IPS-18c (cell line): ENCODE measurements around the gene GNAL.

Experiments
- H3K4me3 ChIP-seq: 2 replicates; pipeline ENCODE4 v1.7.0; 2013; ENCODE audit warnings: low read depth, mild to moderate bottlenecking, low read length, moderate library complexity; ENCODE audit not compliant: insufficient read depth
- H3K9me3 ChIP-seq: one replicate; pipeline ENCODE4 v1.6.1; 2013; ENCODE audit warnings: mild to moderate bottlenecking, low read length, moderate library complexity; ENCODE audit not compliant: control insufficient read depth, insufficient read depth

GNAL gene

GRCh38 chr18:11808001-11808855 is 119.2 kb downstream of the GNAL start:
- Histone ChIP-seq H3K4me3 (no peak overlapping the region), H3K9me3 (no peaks in the 10 kb centered on the region)

DNA sequence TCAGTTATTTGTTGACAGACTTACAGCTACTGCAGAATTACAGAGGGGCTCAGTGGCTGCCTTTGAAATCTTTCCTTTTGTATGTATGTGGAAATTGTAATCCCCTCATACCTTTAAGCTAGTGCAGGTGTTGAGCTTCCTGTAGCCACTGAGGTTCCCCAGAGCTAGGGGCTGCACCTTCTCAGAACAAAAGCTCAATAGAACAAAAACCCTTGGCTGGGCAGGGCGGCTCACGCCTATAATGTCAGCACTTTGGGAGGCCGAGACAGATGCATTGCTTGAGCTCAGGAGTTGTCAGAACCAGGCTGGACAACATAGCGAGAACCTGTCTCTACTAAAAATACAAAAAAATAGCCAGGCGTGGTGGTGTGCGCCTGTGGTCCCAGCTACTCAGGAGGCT is 120.8 kb downstream of the GNAL start:
- H3K9me3 ChIP-seq, result no peaks in the 10 kb centered on the region
- no peak overlapping the region for H3K4me3 ChIP-seq

DNA sequence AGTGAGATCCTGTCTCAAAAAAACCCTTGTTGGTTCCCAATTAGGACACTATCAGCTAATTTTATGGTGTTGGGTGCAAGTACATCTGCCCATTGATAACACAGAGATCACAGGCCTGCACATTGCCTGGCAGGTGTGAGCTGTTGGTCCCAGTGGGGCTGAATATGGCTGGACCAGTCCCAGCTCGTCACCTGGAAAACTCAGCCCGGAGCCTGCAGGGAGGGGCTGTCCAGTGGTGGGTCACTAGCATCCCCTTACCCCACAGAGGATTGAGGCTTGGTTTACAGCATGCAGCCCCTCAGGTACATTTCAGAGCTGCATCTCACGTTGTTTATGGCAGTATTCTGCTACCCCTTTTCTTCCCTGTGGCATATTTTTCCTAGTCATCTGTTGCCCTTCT is 121.3 kb downstream of the GNAL start:
- Histone ChIP-seq H3K9me3 (no peaks in the 10 kb centered on the region), H3K4me3 (no peak overlapping the region)

DNA sequence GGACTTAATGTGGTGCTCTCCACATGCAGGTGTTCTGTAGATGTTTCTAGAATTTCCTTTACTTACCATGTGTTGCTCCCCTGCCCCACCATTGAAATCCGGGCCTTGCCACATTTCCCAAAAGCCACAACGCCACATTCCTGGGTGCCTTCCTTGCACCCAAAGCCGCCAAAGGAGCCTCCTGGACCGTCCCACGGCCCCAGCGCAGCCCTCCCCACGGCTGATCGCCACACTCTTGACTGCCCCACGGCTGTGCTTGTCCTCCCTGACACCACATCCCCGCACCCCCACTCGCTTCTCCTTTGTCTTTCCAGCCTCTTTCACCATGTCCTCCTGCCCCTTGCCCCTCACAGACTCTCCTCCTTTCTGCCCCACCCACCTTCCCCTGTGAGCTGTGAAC is 121.9 kb downstream of the GNAL start:
- Histone ChIP-seq H3K9me3 (no peaks in the 10 kb centered on the region), H3K4me3 (no peak overlapping the region)

DNA sequence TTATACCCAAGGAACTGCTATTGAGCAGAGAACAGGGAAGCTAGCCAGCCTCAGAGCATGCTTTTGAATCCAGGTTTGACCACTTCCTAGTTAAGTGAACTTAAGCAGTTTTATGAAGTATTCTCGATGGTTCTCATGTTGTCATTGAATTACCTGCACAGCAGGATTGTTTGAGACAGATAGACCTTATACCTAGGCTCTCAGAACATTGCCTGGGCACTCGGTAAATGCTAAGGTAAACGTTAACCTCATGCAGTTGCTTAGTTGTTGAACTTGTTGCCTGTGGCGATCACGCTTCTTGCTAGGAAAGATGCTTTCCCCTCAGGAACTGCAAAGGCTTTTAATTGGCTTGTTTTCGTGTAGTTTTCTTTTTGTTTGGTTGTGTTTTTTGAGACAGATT is 128.2 kb downstream of the GNAL start:
- Histone ChIP-seq H3K9me3 (no peaks in the 10 kb centered on the region), H3K4me3 (no peak overlapping the region)

DNA sequence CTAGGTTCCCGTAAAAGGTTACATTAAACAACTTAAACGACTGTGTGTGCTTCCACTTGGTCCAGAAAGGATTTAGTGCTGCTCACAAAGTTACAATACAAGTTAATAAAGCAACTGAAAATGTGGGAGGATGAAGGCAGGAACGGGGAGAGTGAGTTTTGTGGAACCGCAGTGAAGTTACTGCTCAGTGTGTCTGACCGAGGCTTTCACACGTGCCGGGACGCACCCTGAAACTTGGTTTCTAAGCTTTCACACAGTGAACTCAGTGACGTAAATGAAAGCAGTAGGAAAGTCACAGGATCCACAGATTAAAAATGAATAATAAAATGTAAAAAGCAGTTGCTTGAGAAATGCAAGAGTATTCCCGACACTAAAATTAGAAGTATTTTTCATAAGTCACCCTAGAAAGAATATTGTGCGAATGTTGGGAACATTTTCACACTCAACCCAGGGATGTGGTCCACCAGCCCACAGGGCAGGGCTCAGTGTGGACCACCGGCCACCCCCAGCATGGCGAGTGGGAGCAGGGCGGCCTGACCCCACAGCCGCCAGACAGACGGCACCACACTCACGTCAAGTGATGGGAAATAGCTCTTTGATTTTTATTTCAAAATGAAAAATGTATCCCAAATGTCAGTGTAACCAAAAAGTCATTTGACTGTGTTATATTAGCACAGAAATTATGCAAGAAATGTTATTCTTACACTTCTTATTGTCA is 129.6 kb downstream of the GNAL start:
- no peak overlapping the region for H3K4me3 ChIP-seq
- H3K9me3 ChIP-seq, result no peaks in the 10 kb centered on the region

DNA sequence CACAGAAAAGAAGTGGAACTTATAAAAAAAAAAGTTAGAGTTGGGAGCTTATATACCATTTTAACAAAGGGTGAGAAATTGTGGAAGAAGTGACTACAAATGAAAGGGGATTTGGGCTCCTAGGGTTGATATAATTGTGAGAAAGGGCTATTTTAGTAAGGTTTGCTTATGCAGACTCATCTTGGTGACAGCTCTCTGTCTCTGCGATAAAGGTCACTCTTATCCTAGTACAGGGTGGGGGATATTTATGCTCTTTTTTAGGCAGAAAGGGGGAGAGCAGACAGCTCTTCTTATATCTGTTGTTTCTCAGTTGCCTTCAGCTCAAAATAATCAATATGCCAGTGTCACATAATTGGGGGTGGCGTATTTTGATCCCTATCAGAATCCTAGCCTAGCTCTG is 130.9 kb downstream of the GNAL start:
- no peaks in the 10 kb centered on the region for H3K9me3 ChIP-seq
- no peak overlapping the region for H3K4me3 ChIP-seq

- Histone ChIP-seq H3K4me3 (no peak overlapping the region), H3K9me3 (no peaks in the 10 kb centered on the region)
Measured at GRCh38 chr18:11820697-11821096, 131.6 kb downstream of the GNAL start.

DNA sequence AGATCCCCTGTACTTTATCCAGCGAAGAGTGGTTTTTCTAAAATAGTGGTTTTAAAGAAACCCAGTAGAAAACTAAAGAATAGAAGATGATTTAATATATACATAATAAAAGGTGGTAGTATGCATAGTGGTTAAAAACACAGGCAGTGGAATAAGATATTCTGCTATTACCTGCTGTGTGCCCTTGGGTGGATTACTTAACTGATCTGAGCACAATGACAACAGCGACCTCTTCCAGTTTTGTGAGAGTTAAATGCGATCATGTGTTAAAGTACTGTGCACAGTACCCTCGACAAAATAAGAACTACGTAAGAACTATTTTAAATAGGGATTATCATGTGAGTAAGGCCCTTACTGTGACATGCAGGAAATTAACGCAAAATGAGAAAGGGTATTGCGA is 132.1 kb downstream of the GNAL start:
- Histone ChIP-seq H3K9me3 (no peaks in the 10 kb centered on the region), H3K4me3 (no peak overlapping the region)

- H3K9me3 ChIP-seq, result no peaks in the 10 kb centered on the region
- H3K4me3 ChIP-seq, result no peak overlapping the region
Measured at GRCh38 chr18:11821643-11822237, 132.7 kb downstream of the GNAL start.

DNA sequence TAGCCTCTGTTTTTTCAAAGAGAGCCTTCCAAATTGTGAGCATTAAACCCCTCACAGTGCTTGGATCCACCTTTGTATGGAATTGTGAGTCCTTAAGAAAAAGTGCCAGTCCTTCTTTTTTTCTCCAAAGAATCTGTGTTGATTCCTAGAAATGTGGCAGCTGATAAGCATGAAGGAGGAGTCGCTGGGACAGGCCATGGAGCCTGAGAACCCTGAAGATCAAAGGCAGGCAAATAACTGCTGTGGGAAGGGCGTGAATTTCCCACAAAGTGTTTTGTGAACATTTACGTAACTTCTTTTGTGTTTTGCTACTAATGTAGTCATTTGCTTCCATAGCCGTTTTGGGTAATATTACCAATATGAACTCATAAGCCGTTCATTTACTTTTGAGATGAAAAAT is 134.5 kb downstream of the GNAL start:
- Histone ChIP-seq H3K9me3 (no peaks in the 10 kb centered on the region), H3K4me3 (no peak overlapping the region)

GRCh38 chr18:11826836-11827235 is 137.8 kb downstream of the GNAL start:
- Histone ChIP-seq H3K4me3 (no peak overlapping the region), H3K9me3 (no peaks in the 10 kb centered on the region)

DNA sequence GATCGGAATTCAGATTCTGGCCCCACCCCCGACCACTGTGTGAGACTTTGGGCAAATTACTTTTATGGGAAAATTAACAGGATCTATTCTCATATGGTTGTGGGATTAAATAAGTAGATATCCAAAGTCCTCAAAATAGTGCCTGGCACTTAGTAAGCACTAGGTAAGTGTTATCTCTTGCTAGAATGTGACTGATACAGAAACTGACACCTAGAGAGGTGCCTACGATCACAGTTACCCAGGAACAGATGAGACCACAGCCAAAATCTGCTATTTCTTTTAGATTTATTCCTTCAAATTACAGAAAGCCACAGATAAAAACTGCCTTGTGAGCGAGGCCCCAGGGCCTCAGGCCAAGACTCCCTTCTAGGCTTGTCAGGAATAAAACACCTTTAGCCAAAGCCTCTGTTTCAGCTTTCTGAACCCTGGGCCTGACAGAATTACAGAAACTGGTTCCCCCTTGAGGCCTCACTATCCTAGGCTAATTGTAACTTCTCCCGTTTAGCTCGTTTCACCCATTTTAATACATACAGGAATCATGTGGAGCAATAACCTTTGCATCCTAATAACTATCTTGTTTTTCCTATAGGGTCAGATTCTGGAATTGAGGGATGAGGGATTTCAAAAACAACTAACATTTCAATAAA is 139.8 kb downstream of the GNAL start:
- Histone ChIP-seq H3K4me3 (no peak overlapping the region), H3K9me3 (no peaks in the 10 kb centered on the region)

GRCh38 chr18:11830585-11830984 is 141.5 kb downstream of the GNAL start:
- H3K4me3 ChIP-seq, result no peak overlapping the region
- H3K9me3 ChIP-seq, result no peaks in the 10 kb centered on the region

GRCh38 chr18:11831921-11832320 is 142.9 kb downstream of the GNAL start:
- no peaks in the 10 kb centered on the region for H3K9me3 ChIP-seq
- no peak overlapping the region for H3K4me3 ChIP-seq

- H3K9me3 ChIP-seq, result no peaks in the 10 kb centered on the region
- no peak overlapping the region for H3K4me3 ChIP-seq
Measured at GRCh38 chr18:11834772-11835171, 145.7 kb downstream of the GNAL start.

- Histone ChIP-seq H3K4me3 (no peak overlapping the region), H3K9me3 (no peaks in the 10 kb centered on the region)
Measured at GRCh38 chr18:11839556-11839955, 150.5 kb downstream of the GNAL start.

DNA sequence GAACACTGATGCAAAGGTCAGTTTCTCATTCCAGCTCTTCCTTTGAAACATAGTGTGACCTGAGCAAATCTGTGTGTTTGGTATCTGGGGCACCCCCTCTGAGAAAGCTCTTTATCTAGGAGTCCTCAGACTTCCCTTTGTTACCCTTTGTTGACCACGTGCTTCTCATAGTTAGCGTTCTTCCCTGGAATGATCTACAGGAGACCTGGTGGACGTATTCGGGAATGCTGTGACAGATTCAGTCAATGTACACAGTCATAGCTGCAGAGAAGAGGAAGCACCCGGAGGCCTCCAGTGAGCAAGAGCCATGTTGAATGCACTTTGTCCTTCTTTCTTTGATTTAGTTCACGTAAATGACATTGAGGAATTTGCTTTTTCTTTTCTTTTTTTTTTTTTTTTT is 151.4 kb downstream of the GNAL start:
- H3K4me3 ChIP-seq, result no peak overlapping the region
- H3K9me3 ChIP-seq, result no peaks in the 10 kb centered on the region
